Activated naive CD8-positive, alpha-beta T cell treated with anti-CD3 and anti-CD28 coated beads, Interleukin-2, amount 10 ng/mL, durations not matched to agents 7 days and 5 days (primary cell): Measurements from ENCODE around the gene DISP3. TPM values are rescaled to one million over a fixed set of nuclear protein-coding genes. Genes with fewer than 3 reads are reported as not detected.
A peak's percentile ranks its signal among the peaks of the same experiment; 100 is the strongest.
"Not testable (repeated sequence)": the region's sequence is repeated elsewhere in the genome, so short reads cannot be mapped to it uniquely, and the experiment has no call there.

ENCODE experiments used
- ATAC-seq: fragments of 150-1000 bp; cut with Tn5 transposase; one replicate; pipeline ENCODE4 v1.10.0; 2021; ENCODE audit warnings: low read depth, moderate library complexity
- POLR2A ChIA-PET: fragments of 350-600 bp; sonication (Branson Sonifier 250); formaldehyde crosslinking; loops from one replicate; lab custom pipeline; 2021; ENCODE audit warnings: antibody characterized with exemption; lab: Charles Lee
- DNase-seq: peaks from one replicate; pipeline ENCODE4 v3.0.0; 2021
- H3K27ac Mint-ChIP-seq: one replicate; pipeline ENCODE4 v1.8.0; 2022; ENCODE audit warnings: mild to moderate bottlenecking, mixed read lengths
- H3K27me3 Mint-ChIP-seq: one replicate; pipeline ENCODE4 v1.8.0; 2022; ENCODE audit warnings: mild to moderate bottlenecking, moderate library complexity, mixed read lengths
- H3K36me3 Mint-ChIP-seq: one replicate; pipeline ENCODE4 v1.8.0; 2021; ENCODE audit warnings: mild to moderate bottlenecking, mixed read lengths
- H3K4me1 Mint-ChIP-seq: one replicate; pipeline ENCODE4 v1.8.0; 2021; ENCODE audit warnings: mixed read lengths
- H3K4me3 Mint-ChIP-seq: one replicate; pipeline ENCODE4 v1.8.0; 2022; ENCODE audit warnings: mild to moderate bottlenecking, moderate library complexity, mixed read lengths
- H3K9me3 Mint-ChIP-seq: one replicate; pipeline ENCODE4 v1.8.0; 2021; ENCODE audit warnings: mixed read lengths
- total RNA-seq, 2 experiments: library from RNA; stranded (reverse); gene quantifications; one replicate each; pipeline ENCODE4 v1.2.3, GENCODE V29; 2021

Gene DISP3
- total RNA-seq, 2 experiments from 2014 or later: 0.44 to 0.60 TPM

DNA sequence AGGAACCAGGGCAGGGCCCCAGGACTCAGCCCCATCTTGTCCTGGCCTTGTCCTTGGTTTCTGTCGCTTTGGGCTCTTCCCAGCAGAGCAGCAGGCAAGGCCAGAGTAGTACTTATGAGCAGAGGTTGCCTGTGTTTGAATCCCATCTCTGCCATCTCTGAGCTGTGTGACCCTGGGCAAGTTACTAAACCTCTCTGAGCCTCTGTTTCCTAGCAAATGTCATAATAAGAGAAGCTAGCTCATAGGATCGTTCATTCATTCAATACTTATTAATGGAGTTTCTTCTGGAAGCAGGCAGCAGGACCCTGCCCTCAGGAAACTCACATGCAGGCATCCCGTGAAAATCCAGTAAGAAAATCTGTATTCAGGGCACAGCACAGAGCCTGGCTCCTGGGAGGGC is 91.0 kb downstream of the DISP3 start:
- Mint-ChIP-seq H3K9me3 (no peaks in the 10 kb centered on the region), H3K27ac (no peak overlapping the region), H3K4me3 (no peak overlapping the region), H3K27me3 (peaks cover 13% of the 10 kb centered on the region), H3K36me3 (no peaks in the 10 kb centered on the region), H3K4me1 (no peaks in the 10 kb centered on the region)
- ATAC-seq: no peak
- POLR2A ChIA-PET: no interaction called here
- DNase-seq: no peak

GRCh38 chr1:11570821-11571380 is 91.9 kb downstream of the DISP3 start:
- Mint-ChIP-seq H3K9me3 (no peaks in the 10 kb centered on the region), H3K4me3 (no peak overlapping the region), H3K27ac (no peak overlapping the region), H3K4me1 (no peaks in the 10 kb centered on the region), H3K27me3 (peaks cover 10% of the 10 kb centered on the region), H3K36me3 (no peaks in the 10 kb centered on the region)
- POLR2A ChIA-PET: no interaction called here
- DNase-seq (no peak), ATAC-seq (no peak)

DNA sequence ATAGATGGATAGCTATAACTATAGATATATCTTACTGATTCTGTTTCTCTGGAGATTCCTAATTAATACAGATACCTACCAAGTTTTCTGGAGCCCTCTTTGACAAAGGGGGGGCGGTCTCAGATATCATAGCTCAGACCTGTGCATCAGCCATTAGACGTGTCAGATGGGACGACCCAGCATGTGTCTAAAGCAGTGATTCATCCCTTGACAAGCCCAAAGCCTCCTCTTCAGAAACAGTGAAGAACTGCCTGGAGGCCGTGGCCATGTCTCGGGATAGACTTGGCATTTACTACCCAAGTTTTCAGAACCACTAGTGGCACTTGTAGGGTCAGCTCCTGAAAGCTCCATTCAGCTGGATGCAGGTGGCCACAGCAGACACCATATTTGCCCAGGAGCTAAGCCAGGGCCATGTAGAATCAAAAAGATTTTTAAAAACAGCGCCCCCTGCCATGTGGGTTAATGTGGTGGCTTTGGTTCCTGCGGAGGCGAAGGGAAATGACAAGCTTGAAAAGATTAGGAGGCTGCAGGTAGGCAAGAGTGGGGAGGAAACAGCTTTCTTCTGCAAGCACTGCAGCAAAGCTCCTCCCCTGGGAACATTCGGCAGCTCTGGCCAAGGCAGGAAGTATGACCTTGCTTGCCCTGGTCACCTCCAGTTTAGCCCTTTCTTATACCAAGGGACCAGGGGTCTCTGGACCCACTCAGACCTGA is 93.1 kb downstream of the DISP3 start:
- H3K4me3 Mint-ChIP-seq: no peak overlapping the region

DNA sequence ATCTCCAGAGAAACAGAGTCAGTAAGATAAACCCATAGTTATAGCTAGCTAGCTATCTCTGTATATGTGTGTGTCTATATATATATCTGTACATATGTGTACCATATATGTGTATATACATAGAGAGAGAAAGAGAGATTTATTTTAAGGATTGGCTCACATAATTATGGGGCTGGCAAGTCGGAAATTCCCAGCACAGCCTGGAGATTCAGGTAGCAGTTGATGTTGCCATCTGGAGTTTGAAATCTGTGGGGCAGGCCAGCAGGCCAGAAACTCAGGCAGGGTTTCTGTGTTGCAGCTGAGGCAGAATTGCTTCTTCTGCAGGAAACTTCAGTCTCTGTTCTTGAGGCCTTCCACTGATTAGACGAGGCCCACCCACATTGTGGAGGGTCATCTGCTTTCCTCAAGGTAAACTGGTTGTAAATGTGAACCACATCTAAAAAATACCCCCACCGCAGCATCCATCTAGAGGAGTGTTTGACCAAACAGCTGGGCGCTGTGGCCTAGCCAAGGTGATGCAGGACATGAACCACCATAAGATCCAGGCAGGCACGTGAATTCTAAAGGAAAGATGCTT is 94.2 kb downstream of the DISP3 start:
- DNase-seq (no peak), ATAC-seq (no peak)
- no peak overlapping the region for H3K27ac Mint-ChIP-seq
- H3K27me3 Mint-ChIP-seq: peaks cover 13% of the 10 kb centered on the region
- H3K36me3 Mint-ChIP-seq: no peaks in the 10 kb centered on the region
- no peaks in the 10 kb centered on the region for H3K4me1 Mint-ChIP-seq
- H3K4me3 Mint-ChIP-seq: no peak overlapping the region
- POLR2A ChIA-PET: interaction anchor here (0.6 kb wide), 1 partner anchor 444 kb away, joined by 3 read pairs; no protein-coding TSS in a partner anchor
- H3K9me3 Mint-ChIP-seq: no peaks in the 10 kb centered on the region

More for the DNA sequence above, 93.1 kb downstream of the DISP3 start:
- DNase-seq (peak; percentile 35), ATAC-seq (no peak)
- no peak overlapping the region for H3K27ac Mint-ChIP-seq
- no peaks in the 10 kb centered on the region for H3K36me3 Mint-ChIP-seq
- no peaks in the 10 kb centered on the region for H3K9me3 Mint-ChIP-seq
- POLR2A ChIA-PET: no interaction called here
- peaks cover 13% of the 10 kb centered on the region for H3K27me3 Mint-ChIP-seq
- H3K4me1 Mint-ChIP-seq: no peaks in the 10 kb centered on the region

GRCh38 chr1:11575553-11575952 is 96.6 kb downstream of the DISP3 start:
- no peak for ATAC-seq
- no peaks in the 10 kb centered on the region for H3K4me1 Mint-ChIP-seq
- no peak overlapping the region for H3K27ac Mint-ChIP-seq
- H3K36me3 Mint-ChIP-seq: no peaks in the 10 kb centered on the region
- H3K9me3 Mint-ChIP-seq: no peaks in the 10 kb centered on the region
- no peak overlapping the region for H3K4me3 Mint-ChIP-seq
- POLR2A ChIA-PET: no interaction called here
- H3K27me3 Mint-ChIP-seq: peaks cover 11% of the 10 kb centered on the region
- DNase-seq: no peak

GRCh38 chr1:11576109-11576875 is 97.3 kb downstream of the DISP3 start:
- ATAC-seq (no peak), DNase-seq (no peak)
- H3K4me3 Mint-ChIP-seq: no peak overlapping the region
- no peaks in the 10 kb centered on the region for H3K9me3 Mint-ChIP-seq
- H3K36me3 Mint-ChIP-seq: no peaks in the 10 kb centered on the region
- peaks cover 11% of the 10 kb centered on the region for H3K27me3 Mint-ChIP-seq
- no peaks in the 10 kb centered on the region for H3K4me1 Mint-ChIP-seq
- H3K27ac Mint-ChIP-seq: peak overlapping the region; percentile 8
- POLR2A ChIA-PET: no interaction called here

- Mint-ChIP-seq H3K27ac (no peak overlapping the region), H3K36me3 (no peaks in the 10 kb centered on the region), H3K4me3 (no peak overlapping the region), H3K9me3 (no peaks in the 10 kb centered on the region), H3K27me3 (peaks cover 15% of the 10 kb centered on the region), H3K4me1 (no peaks in the 10 kb centered on the region)
- no peak for DNase-seq
- ATAC-seq: no peak
- POLR2A ChIA-PET: no interaction called here
These were observed 99.0 kb downstream of the DISP3 start for GRCh38 chr1:11578004-11578403.

DNA sequence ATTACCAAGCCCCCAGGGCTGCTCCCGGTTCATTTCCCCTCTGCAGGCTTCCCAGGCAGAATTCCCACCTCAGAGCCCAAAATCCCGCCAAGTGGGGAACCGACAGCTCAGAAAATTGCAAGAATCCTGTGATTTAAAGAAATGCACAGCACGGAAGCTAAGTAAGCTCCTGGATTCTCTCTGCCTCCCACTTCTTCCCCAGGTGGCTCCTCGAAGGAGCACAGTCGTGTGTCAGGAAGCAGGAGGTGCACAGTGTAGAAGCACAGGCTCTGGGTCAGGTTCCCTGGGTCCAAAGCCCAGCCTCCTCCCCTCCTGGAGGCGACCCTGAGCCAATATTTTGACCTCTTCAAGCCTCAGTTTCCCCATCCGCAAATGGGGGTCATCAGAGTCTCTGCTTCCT is 100.6 kb downstream of the DISP3 start:
- Mint-ChIP-seq H3K36me3 (no peaks in the 10 kb centered on the region), H3K4me3 (no peak overlapping the region), H3K27me3 (peaks cover 16% of the 10 kb centered on the region), H3K4me1 (peaks cover 1% of the 10 kb centered on the region), H3K9me3 (no peaks in the 10 kb centered on the region), H3K27ac (no peak overlapping the region)
- no peak for ATAC-seq
- POLR2A ChIA-PET: no interaction called here
- no peak for DNase-seq

DNA sequence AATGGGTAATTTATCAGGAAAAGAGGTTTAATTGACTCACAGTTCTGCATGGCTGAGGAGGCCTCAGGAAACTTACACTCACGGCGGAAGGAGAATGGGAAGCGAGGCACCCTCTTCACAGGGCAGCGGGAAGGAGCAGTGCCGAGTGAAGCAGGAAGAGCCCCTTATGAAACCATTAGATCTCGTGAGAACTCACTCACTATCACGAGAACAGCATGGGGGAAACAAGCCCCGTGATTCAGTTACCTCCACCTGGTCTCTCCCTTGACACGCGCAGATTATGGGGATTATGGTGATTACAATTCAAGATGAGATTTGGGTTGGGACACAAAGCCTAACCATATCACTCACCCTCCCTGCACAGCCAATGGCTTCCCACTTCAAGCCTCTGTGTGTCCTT is 101.1 kb downstream of the DISP3 start:
- not testable (repeated sequence) for H3K9me3 Mint-ChIP-seq
- H3K4me3 Mint-ChIP-seq: peak overlapping the region; percentile 15

DNA sequence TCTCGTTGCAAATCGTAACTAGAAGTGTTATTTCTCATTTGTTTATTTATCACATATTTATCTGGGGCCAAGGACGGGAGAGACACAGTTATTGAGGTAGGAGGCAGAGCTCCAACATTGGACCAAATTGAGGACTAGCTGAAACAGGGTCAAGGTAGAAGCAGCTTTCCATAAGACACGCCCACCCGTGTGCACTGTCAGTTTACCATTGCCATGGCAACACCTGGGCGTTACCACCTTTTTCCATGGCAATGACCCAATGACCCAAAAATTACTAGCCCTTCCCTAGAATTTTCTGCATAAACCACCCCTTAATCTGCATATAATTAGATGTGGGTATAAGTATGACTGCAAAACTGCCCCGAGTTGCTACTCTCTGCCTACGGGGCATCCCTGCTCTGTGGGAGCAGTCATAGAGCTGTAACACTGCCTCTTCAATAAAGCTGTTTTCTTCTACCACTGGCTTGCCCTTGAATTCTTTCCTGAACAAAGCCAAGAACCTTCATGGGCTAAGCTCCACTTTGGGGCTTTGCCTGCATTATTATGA is 102.6 kb downstream of the DISP3 start:
- H3K9me3 Mint-ChIP-seq: no peaks in the 10 kb centered on the region
- POLR2A ChIA-PET: no interaction called here
- no peak for ATAC-seq
- no peak for DNase-seq
- H3K36me3 Mint-ChIP-seq: no peaks in the 10 kb centered on the region
- H3K4me3 Mint-ChIP-seq: no peak overlapping the region
- H3K27ac Mint-ChIP-seq: no peak overlapping the region
- peaks cover 1% of the 10 kb centered on the region for H3K4me1 Mint-ChIP-seq
- peaks cover 18% of the 10 kb centered on the region for H3K27me3 Mint-ChIP-seq

More for the DNA sequence above, 101.1 kb downstream of the DISP3 start:
- peaks cover 19% of the 10 kb centered on the region for H3K27me3 Mint-ChIP-seq
- ATAC-seq, H3K36me3 Mint-ChIP-seq, H3K27ac Mint-ChIP-seq, DNase-seq, H3K4me1 Mint-ChIP-seq, POLR2A ChIA-PET: not testable (repeated sequence)

DNA sequence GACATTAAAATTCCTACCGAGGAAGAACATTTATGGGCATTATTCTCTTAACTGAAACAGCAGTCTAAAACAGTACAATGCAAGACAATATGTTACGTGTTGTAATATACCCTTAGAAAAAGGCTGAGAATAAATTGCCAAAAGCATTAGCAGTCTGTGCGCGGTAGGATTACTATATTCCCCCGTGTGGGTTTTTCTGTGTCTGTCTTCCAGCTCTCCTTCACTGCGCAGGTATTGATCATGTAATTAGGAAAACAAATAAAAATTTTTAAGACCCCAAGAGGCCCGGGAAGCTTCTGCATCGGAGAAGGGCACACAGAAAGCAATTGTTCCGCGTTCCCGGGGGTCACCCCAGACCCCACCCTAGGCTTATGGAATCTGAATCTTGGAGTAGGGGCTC is 106.4 kb downstream of the DISP3 start:
- Mint-ChIP-seq H3K4me3 (no peak overlapping the region), H3K27me3 (peaks cover 14% of the 10 kb centered on the region), H3K36me3 (no peaks in the 10 kb centered on the region), H3K27ac (no peak overlapping the region), H3K4me1 (peaks cover 1% of the 10 kb centered on the region), H3K9me3 (no peaks in the 10 kb centered on the region)
- no peak for ATAC-seq
- no peak for DNase-seq
- POLR2A ChIA-PET: no interaction called here
